Epidermal melanocyte (primary cell): ENCODE data around the gene TRIM64C.
"Not testable (repeated sequence)": the region's sequence is repeated elsewhere in the genome, so short reads cannot be mapped to it uniquely, and the experiment has no call there.

Source experiments
- DNase-seq: peaks from one replicate; pipeline ENCODE4 v3.0.0; 2011; ENCODE audit warnings: low spot score; ENCODE audit not compliant: insufficient read length

Gene TRIM64C, protein sequence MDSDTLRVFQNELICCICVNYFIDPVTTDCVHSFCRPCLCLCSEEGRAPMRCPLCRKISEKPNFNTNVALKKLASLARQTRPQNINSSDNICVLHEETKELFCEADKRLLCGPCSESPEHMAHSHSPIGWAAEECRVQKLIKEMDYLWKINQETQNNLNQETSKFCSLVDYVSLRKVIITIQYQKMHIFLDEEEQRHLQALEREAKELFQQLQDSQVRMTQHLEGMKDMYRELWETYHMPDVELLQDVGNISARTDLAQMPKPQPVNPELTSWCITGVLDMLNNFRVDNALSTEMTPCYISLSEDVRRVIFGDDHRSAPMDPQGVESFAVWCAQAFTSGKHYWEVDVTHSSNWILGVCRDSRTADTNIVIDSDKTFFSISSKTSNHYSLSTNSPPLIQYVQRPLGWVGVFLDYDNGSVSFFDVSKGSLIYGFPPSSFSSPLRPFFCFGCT

DNA sequence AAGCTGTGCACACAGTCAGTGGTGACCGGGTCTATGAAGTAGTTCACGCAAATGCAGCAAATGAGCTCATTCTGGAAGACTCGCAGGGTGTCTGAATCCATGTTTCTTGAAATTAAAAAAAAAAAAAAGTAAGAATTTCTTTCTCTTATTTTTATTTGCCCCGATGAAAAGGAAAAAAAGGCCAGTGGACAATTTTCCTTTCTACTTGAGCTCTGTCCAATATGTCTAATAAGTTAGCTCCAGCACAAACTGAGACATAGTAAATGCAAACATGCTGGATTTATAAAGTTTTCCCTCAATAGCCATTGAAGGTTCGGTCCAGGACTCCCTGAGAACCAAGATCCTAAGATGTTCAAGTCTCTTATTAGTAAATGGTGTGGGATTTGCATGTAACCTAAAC, at the start of gene TRIM64C:
Gene TRIM64C, minus strand, starts transcription at position 101 of the 400 bp plus-strand sequence. Its CDS starts 0 bp downstream, at position 101.
- DNase-seq = not testable (repeated sequence)

DNA sequence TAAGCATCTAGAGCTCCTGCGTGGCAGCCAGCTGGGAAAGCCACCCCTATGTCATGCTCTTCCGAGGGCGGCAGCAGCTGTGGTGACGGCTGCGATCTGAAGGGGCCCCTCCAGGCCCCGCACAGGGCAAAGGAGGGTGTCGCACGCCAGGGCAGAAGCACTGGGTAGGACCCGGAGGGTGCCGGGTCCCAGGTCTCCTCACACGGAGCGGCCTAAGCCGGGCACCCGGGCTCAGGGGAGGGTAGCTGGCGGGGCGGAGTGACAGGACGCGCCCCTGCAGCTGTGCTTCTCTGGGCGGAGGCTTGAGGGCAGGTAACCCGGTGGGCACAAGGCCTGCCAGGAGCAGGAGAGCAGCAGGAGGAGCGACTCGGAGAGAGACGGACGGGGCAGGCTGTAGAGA, 43.4 kb upstream of the TRIM64C start:
- DNase-seq = not testable (repeated sequence)

DNA sequence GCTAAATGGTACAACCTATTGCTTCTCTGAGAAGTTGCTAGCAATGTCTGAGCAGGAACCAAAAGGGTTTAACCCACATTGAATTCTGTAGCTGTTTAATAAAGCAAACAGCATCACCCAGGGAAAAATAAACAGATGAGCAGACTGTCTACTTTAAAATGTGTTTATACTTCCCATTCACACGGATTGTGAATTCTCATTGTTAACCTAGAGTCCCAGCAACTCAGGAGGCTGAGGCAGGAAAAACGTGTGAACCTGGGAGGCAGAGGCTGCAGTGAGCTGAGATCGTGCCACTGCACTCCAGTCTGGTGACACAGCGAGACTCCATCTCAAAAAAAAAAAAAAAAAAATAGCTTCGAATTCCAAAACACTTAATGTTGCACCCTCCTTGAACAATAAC, 11.0 kb upstream of the TRIM64C start:
- DNase-seq = not testable (repeated sequence)

DNA sequence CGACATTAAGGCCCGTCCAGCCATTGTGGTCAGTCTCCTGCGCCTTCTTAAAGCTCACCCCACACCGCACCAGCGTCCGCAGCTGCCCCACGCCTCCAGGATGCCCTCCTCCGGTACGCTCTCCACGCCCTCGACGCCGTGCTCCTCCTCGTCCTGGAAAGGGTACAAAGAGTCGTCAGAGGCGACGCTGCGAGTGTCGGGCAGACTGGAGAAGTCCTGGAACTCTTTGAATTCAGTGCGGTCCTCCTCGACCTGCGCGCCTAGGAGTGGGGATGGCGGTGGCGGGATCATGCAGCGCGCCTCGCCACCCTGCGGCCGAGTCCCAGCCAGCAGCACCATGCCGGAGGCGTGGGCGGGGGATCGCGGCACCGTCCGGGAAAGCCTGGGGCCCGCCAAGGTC, 9.1 kb downstream of the TRIM64C start:
- DNase-seq = not testable (repeated sequence)

DNA sequence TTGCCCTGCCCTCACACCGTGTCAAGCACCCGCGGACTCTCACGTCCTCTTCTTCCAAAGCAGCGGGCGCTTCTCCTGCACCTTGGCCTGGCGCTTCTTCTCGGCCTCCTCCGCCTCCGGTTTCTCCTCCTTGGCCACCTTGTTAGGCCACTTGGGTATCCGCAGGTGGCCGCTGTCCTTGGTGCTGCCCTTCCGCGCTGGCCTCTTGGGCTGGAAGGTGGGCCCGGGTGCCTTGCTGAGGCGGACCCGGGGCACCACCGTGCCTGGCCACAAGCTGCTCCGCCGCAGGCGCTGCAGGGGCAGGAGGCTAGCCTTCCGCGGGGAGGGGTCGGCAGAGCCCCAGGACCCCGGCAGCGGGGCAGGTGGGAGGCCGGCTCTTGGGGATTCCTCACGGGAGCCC, 10.7 kb downstream of the TRIM64C start:
- DNase-seq = not testable (repeated sequence)

DNA sequence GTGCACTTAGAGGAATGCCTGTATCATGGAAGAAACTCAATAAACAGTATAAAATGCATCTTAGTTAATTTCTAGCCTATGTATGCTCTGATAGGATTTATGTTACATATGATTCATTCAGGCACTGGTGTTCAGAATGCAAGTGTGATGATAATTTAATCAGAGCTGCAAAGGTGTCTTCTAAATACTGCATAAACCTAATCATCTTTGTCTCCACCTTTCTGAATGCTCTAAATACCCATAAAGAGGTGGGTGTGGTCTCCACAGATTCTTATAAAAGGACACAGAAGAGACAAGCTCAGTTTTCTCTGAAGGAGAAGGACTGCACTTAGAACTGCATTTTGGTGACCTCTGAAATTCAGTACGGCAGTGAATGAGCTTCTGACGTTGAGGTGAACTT, 30.4 kb downstream of the TRIM64C start, which contains the start of gene TRIM49B:
Gene TRIM49B, plus strand, starts transcription at position 301 of the 400 bp plus-strand sequence. CDS start 2,777 bp downstream, outside the sequence.
- not testable (repeated sequence) for DNase-seq
